Heart left ventricle (tissue), 13 donors: ENCODE data around the gene RNASEH2B.

Source experiments
- POLR2A ChIP-seq, 2 donors: fragments of 450-650 bp; IDR thresholded peaks; one replicate each; pipeline ENCODE4 v1.6.1; 2017; ENCODE audit warnings: antibody characterized with exemption in 2 of 2, mild to moderate bottlenecking in 2 of 2, moderate library complexity in 2 of 2
- TF ChIP-seq, protein P1 (sequence below), 12 donors: fragments of 200-600 bp; sonication (generic) in 4 of 12; IDR thresholded peaks; one replicate each; pipeline versions ENCODE4 v1.5.0 to v1.8.0; 2018 to 2022; ENCODE audit warnings: antibody characterized with exemption in 12 of 12, mild to moderate bottlenecking in 5 of 12
- donor health status: ischemic (EF 13 %, LVEDD 7.1; RV severe dilation, severe dysfunction).
- donor health status: DM: no; HTN: yes; CAD: no.
- donor health status: DM: no; HTN: no; CAD: no.
- donor health status: ischemic (EF 25% LVEDD 6.9; RV normal size, moderate dysfunction).
- donor health status: ischemic (EF 25% LVEDD 5.7; RV mildly dilated, moderate dysfunction).
- donor health status: ischemic (EF 35%, LVEDD 5.7; RV mildly dilated, moderate dysfunction).
- donor health status: nonischemic (EF 11% LVEDD 7.7; RV severe dilation, severe dysfunction).
- donor health status: DM: yes; HTN: yes; CAD: no.
- donor health status: PGD.
- donor health status: ischemic (EF 29% LVEDD 5.4; RV normal size, mild dysfunction).
- donor health status: nonischemic (EF 23%, LVEDD 6.1; RV moderate dilation, normal function).

DNA sequence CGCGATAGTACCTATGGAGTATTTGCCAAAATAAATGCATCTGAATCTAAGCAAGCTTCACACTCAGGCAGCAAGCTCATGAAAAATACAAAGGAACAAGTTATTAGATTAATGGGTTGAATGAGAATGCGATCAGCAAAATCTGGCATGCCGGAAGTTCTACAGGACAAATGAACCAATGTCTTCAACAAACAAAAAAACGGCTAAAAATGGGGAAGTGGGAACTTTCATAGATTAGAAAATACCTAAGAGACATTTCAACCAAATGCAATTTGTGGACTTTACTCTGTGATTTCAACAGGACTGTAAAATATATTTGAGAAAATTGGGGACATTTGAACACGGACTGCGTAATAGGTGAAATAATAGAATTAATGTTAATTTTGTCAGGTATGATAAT is 22.4 kb upstream of the RNASEH2B start:
- TF ChIP-seq, protein P1, sequence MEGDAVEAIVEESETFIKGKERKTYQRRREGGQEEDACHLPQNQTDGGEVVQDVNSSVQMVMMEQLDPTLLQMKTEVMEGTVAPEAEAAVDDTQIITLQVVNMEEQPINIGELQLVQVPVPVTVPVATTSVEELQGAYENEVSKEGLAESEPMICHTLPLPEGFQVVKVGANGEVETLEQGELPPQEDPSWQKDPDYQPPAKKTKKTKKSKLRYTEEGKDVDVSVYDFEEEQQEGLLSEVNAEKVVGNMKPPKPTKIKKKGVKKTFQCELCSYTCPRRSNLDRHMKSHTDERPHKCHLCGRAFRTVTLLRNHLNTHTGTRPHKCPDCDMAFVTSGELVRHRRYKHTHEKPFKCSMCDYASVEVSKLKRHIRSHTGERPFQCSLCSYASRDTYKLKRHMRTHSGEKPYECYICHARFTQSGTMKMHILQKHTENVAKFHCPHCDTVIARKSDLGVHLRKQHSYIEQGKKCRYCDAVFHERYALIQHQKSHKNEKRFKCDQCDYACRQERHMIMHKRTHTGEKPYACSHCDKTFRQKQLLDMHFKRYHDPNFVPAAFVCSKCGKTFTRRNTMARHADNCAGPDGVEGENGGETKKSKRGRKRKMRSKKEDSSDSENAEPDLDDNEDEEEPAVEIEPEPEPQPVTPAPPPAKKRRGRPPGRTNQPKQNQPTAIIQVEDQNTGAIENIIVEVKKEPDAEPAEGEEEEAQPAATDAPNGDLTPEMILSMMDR (IDR thresholded peaks at IDR 0.05): no peak
- no peak for TF ChIP-seq POLR2A (IDR thresholded peaks at IDR 0.05)
